H1 (cell line): ENCODE data around the gene GLOD4. TPM values are rescaled to one million over a fixed set of nuclear protein-coding genes. Genes with fewer than 3 reads are reported as not detected.

Experiments
- CTCF ChIA-PET: fragments of 300-600 bp; sonication (Branson Sonifier 250); formaldehyde crosslinking; loops from one replicate; lab custom pipeline; 2021; ENCODE audit not compliant: partially characterized antibody; lab: Charles Lee
- POLR2A ChIA-PET: fragments of 300-600 bp; sonication (Branson Sonifier 250); formaldehyde crosslinking; loops from one replicate; lab custom pipeline; 2021; ENCODE audit warnings: inconsistent platforms; ENCODE audit not compliant: partially characterized antibody; lab: Charles Lee
- DNase-seq, 2 experiments: peaks; one replicate each; pipeline versions ENCODE4 v3.0.0 to v3.0.0-alpha.2; 2010 to 2022; ENCODE audit warnings: low spot score in 2 of 2, low read depth in 1 of 2, mixed read lengths in 1 of 2
- FAIRE-seq: peaks from 2 replicates; lab custom pipeline; 2011; peaks lifted over from hg19 to GRCh38; lab: Jason Lieb, UNC
- H2AFZ ChIP-seq: 2 replicates; pipeline ENCODE4 v1.8.1; 2012; ENCODE audit warnings: low read length, inconsistent platforms
- H2AK5ac ChIP-seq: 2 replicates; pipeline ENCODE4 v1.6.1; 2013; ENCODE audit warnings: low read depth, low read length
- H2BK120ac ChIP-seq: replicated peaks from 2 replicates; pipeline ENCODE3; 2013; ENCODE audit warnings: low read depth, low read length, inconsistent platforms
- H2BK12ac ChIP-seq: 2 replicates; pipeline ENCODE4 v1.6.1; 2013; ENCODE audit warnings: low read depth, low read length
- H2BK15ac ChIP-seq: 2 replicates; pipeline ENCODE4 v1.6.1; 2013; ENCODE audit warnings: low read length
- H2BK20ac ChIP-seq: 2 replicates; pipeline ENCODE4 v1.6.1; 2013; ENCODE audit warnings: low read length
- H2BK5ac ChIP-seq: 2 replicates; pipeline ENCODE4 v1.6.1; 2013; ENCODE audit warnings: low read depth, low read length
- H3K14ac ChIP-seq: 2 replicates; pipeline ENCODE4 v1.6.1; 2013; ENCODE audit warnings: inconsistent platforms; ENCODE audit not compliant: insufficient read length
- H3K18ac ChIP-seq: 2 replicates; pipeline ENCODE4 v1.6.1; 2013; ENCODE audit warnings: low read length; ENCODE audit errors: extremely low read depth
- H3K23ac ChIP-seq: 2 replicates; pipeline ENCODE4 v1.6.1; 2013; ENCODE audit warnings: inconsistent platforms; ENCODE audit not compliant: insufficient read length
- H3K23me2 ChIP-seq: 2 replicates; pipeline ENCODE4 v1.6.1; 2013; ENCODE audit warnings: low read depth, low read length
- H3K27ac ChIP-seq: 2 replicates; pipeline ENCODE4 v1.6.1; 2011; ENCODE audit warnings: low read depth, low read length, inconsistent platforms
- H3K27me3 ChIP-seq, 4 experiments: replicated peaks in 1 of 4; 1 replicate in 1 of 4; 2 replicates in 3 of 4; pipeline versions ENCODE4 v1.6.1 to v1.8.1; 2011 to 2013; ENCODE audit warnings: low read length in 3 of 4, mild to moderate bottlenecking in 3 of 4, inconsistent platforms in 2 of 4, mixed read lengths in 2 of 4, moderate library complexity in 1 of 4; ENCODE audit not compliant: control insufficient read depth in 3 of 4, insufficient read depth in 3 of 4; ENCODE audit errors: extremely low read depth in 1 of 4
- H3K36me3 ChIP-seq, 4 experiments: 2 replicates each; pipeline versions ENCODE4 v1.6.1 to v1.8.1; 2011 to 2013; ENCODE audit warnings: mild to moderate bottlenecking in 4 of 4, low read length in 3 of 4, moderate library complexity in 2 of 4, control low read depth in 1 of 4, inconsistent platforms in 1 of 4; ENCODE audit not compliant: insufficient read depth in 4 of 4, control insufficient read depth in 2 of 4
- H3K4ac ChIP-seq: replicated peaks from 2 replicates; pipeline ENCODE3; 2013; ENCODE audit warnings: low read length, low read depth, mixed read lengths, inconsistent platforms; ENCODE audit not compliant: insufficient read length
- H3K4me1 ChIP-seq, 4 experiments: replicated peaks in 1 of 4; 1 replicate in 1 of 4; 2 replicates in 3 of 4; pipeline versions ENCODE4 v1.6.1 to v1.8.1; 2011 to 2013; ENCODE audit warnings: low read length in 3 of 4, inconsistent platforms in 2 of 4, mixed read lengths in 1 of 4; ENCODE audit not compliant: insufficient read depth in 4 of 4, control insufficient read depth in 3 of 4
- H3K4me2 ChIP-seq, 2 experiments: 2 replicates each; pipeline versions ENCODE4 v1.6.1 to v1.8.1; 2011 to 2013; ENCODE audit warnings: low read depth in 2 of 2, low read length in 2 of 2, control low read depth in 1 of 2, inconsistent platforms in 1 of 2, mild to moderate bottlenecking in 1 of 2; ENCODE audit not compliant: insufficient read depth in 1 of 2
- H3K4me3 ChIP-seq, 4 experiments: fragments of 200-600, 300-600 bp in 1 of 4; sonication (generic), shearing (Covaris generic), sonication (Bioruptor Twin) in 1 of 4; 2 replicates each; pipeline versions ENCODE4 v1.5.1 to v1.8.1; 2011 to 2016; ENCODE audit warnings: low read length in 4 of 4, low read depth in 3 of 4, control low read depth in 2 of 4, inconsistent platforms in 2 of 4, mild to moderate bottlenecking in 2 of 4, mixed read lengths in 1 of 4, moderate library complexity in 1 of 4; ENCODE audit not compliant: insufficient read depth in 2 of 4; ENCODE audit errors: extremely low read depth in 1 of 4
- H3K56ac ChIP-seq: replicated peaks from 2 replicates; pipeline ENCODE3; 2013; ENCODE audit warnings: low read depth, mild to moderate bottlenecking, mixed read lengths, low read length, inconsistent platforms; ENCODE audit not compliant: insufficient read length
- H3K79me1 ChIP-seq: 2 replicates; pipeline ENCODE4 v1.6.1; 2013; ENCODE audit warnings: low read depth, low read length, control low read depth
- H3K79me2 ChIP-seq, 2 experiments: 2 replicates each; pipeline versions ENCODE4 v1.6.1 to v1.8.1; 2012 to 2013; ENCODE audit warnings: low read length in 2 of 2, mild to moderate bottlenecking in 2 of 2, inconsistent platforms in 1 of 2; ENCODE audit not compliant: insufficient read depth in 2 of 2, control insufficient read depth in 1 of 2
- H3K9ac ChIP-seq, 4 experiments: replicated peaks in 1 of 4; 1 replicate in 1 of 4; 2 replicates in 3 of 4; pipeline versions ENCODE4 v1.6.1 to v1.8.1; 2011 to 2013; ENCODE audit warnings: low read depth in 3 of 4, low read length in 3 of 4, control low read depth in 2 of 4, mild to moderate bottlenecking in 2 of 4, moderate library complexity in 2 of 4, inconsistent platforms in 1 of 4; ENCODE audit errors: extremely low read depth in 1 of 4
- H3K9me3 ChIP-seq, 2 experiments: 2 replicates each; pipeline versions ENCODE4 v1.6.1 to v1.8.1; 2012 to 2013; ENCODE audit warnings: mild to moderate bottlenecking in 2 of 2, moderate library complexity in 2 of 2, control low read depth in 1 of 2, inconsistent platforms in 1 of 2, low read depth in 1 of 2, low read length in 1 of 2, mixed read lengths in 1 of 2; ENCODE audit not compliant: insufficient read depth in 2 of 2
- H4K20me1 ChIP-seq, 2 experiments: replicated peaks in 1 of 2; 2 replicates each; pipeline versions ENCODE3 to v1.8.1; 2011 to 2013; ENCODE audit warnings: inconsistent platforms in 2 of 2, low read length in 2 of 2, mild to moderate bottlenecking in 1 of 2; ENCODE audit not compliant: insufficient read depth in 2 of 2, control insufficient read depth in 1 of 2
- H4K5ac ChIP-seq: 2 replicates; pipeline ENCODE4 v1.6.1; 2013; ENCODE audit warnings: low read length, low read depth, mixed read lengths, inconsistent platforms; ENCODE audit not compliant: insufficient read length
- H4K8ac ChIP-seq: 2 replicates; pipeline ENCODE4 v1.8.0; 2013; ENCODE audit warnings: mild to moderate bottlenecking, moderate library complexity, low read length, inconsistent platforms; ENCODE audit not compliant: insufficient read depth; ENCODE audit errors: extremely low read depth
- H4K91ac ChIP-seq: replicated peaks from 2 replicates; pipeline ENCODE3; 2013; ENCODE audit warnings: low read length, mixed read lengths, inconsistent platforms; ENCODE audit not compliant: insufficient read length
- GABPA ChIP-seq: IDR thresholded peaks from 2 replicates; pipeline ENCODE4 v1.6.1; 2011; ENCODE audit warnings: mild to moderate bottlenecking, low read length, moderate library complexity, borderline replicate concordance; ENCODE audit not compliant: insufficient read depth
- KDM5A ChIP-seq: fragments of 200-600 bp; IDR thresholded peaks from 2 replicates; pipeline ENCODE4 v1.7.1; 2012; ENCODE audit warnings: mild to moderate bottlenecking, low read length, inconsistent platforms, mixed read lengths
- MAX ChIP-seq: IDR thresholded peaks from 2 replicates; pipeline ENCODE4 v1.6.1; 2012; ENCODE audit warnings: inconsistent platforms
- SIRT6 ChIP-seq: IDR thresholded peaks from one replicate; pipeline ENCODE4 v1.7.1; 2012; ENCODE audit warnings: low read length, inconsistent platforms
- YY1 ChIP-seq: IDR thresholded peaks from 2 replicates; pipeline ENCODE4 v1.6.1; 2011; ENCODE audit warnings: low read depth, mild to moderate bottlenecking, low read length
- WGBS, 2 experiments: shearing (Covaris generic) in 1 of 2; methylation state at CpG; one replicate each; pipeline versions ENCODE4 v1.1.6 to v1.1.7; 2013 to 2015; ENCODE audit warnings: low lambda C conversion rate in 2 of 2, mixed read lengths in 2 of 2, inconsistent platforms in 1 of 2, low coverage in 1 of 2, missing lambda C conversion rate in 1 of 2; ENCODE audit not compliant: insufficient replicate concordance in 2 of 2, insufficient coverage in 1 of 2, insufficient read length in 1 of 2; ENCODE audit errors: extremely low coverage in 1 of 2, missing lambda C conversion rate in 1 of 2; 5-methylcytosine and 5-hydroxymethylcytosine counted together
- polyA plus RNA-seq, 7 experiments: library from polyadenylated mRNA; depleted of rRNA in 3 of 7; stranded (reverse) in 5 of 7; unstranded in 2 of 7; fragments of >200 nt in 5 of 7; fragments of 200-250 nt in 2 of 7; gene quantifications; 1 replicate in 5 of 7; 2 replicates in 1 of 7; 4 replicates in 1 of 7; pipeline versions ENCODE4 v1.2.1 to v1.2.3, GENCODE V29; 2011 to 2013; ENCODE audit warnings: missing spikeins in 2 of 7, mixed read lengths in 2 of 7
- total RNA-seq: library from RNA; stranded (reverse); fragmentation: NEBNext Ultra II Directional; extraction: Animal tissue kit (Norgen Biotek cat#: 25700); gene quantifications from 2 replicates; pipeline ENCODE4 v1.2.1, GENCODE V29; 2021

The GLOD4 gene
- total and polyA plus RNA-seq, 2 of the 8 experiments (the other 6 are each of a cell fraction or from before 2014, with no cell fraction given) = 36.8 to 81.3 TPM

DNA sequence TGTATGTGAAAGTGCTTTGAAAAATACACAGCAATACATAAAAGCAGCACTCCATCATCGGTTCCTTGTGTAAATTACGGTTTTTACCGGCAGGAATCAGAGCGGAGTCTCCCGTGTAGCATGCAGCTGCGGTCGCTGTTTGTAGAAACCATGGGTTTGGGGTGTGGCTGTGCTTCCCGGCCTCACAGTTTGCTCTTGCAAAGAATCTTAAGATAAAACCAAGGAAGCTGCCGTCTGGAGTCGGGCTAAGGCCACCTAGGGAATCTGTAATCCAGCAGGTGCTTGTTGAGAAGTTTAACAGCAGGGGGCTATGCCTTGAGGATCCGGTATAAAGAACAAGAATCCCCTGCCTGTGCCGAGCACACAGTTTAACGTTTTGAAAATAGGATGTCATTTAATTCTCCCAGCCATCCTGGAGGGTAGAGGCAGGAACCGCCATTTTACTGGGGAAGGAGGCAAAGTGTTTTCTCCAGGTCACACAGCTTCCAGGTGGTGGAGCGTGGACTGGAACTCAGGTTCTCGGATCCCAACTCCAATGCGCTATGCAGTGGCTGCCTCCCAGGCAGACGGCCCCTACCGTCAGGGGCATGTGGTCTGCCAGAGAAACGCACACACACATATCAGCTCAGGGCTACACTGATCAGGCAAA, 55.7 kb downstream of the GLOD4 start:
- H4K20me1 ChIP-seq = no peaks in the 10 kb centered on the region
- no peaks in the 10 kb centered on the region for H3K27me3 ChIP-seq
- H2BK15ac ChIP-seq = no peak overlapping the region
- H2BK20ac ChIP-seq = no peak overlapping the region
- H4K5ac ChIP-seq = peak overlapping the region; percentile 32
- no peak overlapping the region for H3K18ac ChIP-seq
- H2BK5ac ChIP-seq = no peak overlapping the region
- DNase-seq (peak in 1 of 2 experiments; percentile 56), FAIRE-seq (no peak)
- H4K8ac ChIP-seq = no peak overlapping the region
- no peak overlapping the region for H3K4ac ChIP-seq
- H3K9ac ChIP-seq = peak overlapping the region in 1 of 4 experiments; percentile 27; a peak in 2 of 7 replicates
- H3K4me3 ChIP-seq = peak overlapping the region in 2 of 4 experiments; percentile 2 to 29; a peak in 3 of 8 replicates
- H3K4me1 ChIP-seq = peaks cover 5 to 10% (median 10%) of the 10 kb centered on the region in 4 experiments; a peak in 6 of 7 replicates
- no peaks in the 10 kb centered on the region for H3K36me3 ChIP-seq
- ChIA-PET POLR2A (interaction anchor here (0.7 to 1.3 kb wide), 5 partner anchors 9 to 481 kb away, joined by 3 to 4 read pairs (median 3); no protein-coding TSS in a partner anchor), CTCF (interaction anchor here (0.9 to 1.2 kb wide), 2 partner anchors 27 to 273 kb away, joined by 3 read pairs; no protein-coding TSS in a partner anchor)
- peak overlapping the region; percentile 18; the same call in 1 of the 2 replicates for H3K27ac ChIP-seq
- H2AK5ac ChIP-seq = no peak overlapping the region
- WGBS, 2 experiments = 45% methylated on average over 20 of the region's 20 CpGs; no CpG with 5 or more reads in 1 of the 2 experiments
- TF ChIP-seq GABPA (no peak), SIRT6 (no peak), KDM5A (no peak), MAX (0 out of 2 replicates have a peak, but pooled peaks have one; percentile 41), YY1 (peak; percentile 75; the same call in 1 of the 2 replicates)
- no peaks in the 10 kb centered on the region for H3K9me3 ChIP-seq
- H2BK120ac ChIP-seq = no peak overlapping the region
- H3K56ac ChIP-seq = no peak overlapping the region
- peak overlapping the region; percentile 54 to 61 for H3K4me2 ChIP-seq
- H2BK12ac ChIP-seq = no peak overlapping the region
- H4K91ac ChIP-seq = no peak overlapping the region
- H3K79me2 ChIP-seq = no peaks in the 10 kb centered on the region
- no peak overlapping the region for H3K14ac ChIP-seq
- H3K79me1 ChIP-seq = 0 out of 2 replicates have a peak, but pooled peaks cover 2% of the 10 kb centered on the region
- no peaks in the 10 kb centered on the region for H3K23me2 ChIP-seq
- H3K23ac ChIP-seq = no peak overlapping the region
- H2AFZ ChIP-seq = peak overlapping the region; percentile 14; the same call in 1 of the 2 replicates
